HepG2 (cell line): ENCODE data around the gene ZNF221. TPM values are rescaled to one million over a fixed set of nuclear protein-coding genes. Genes with fewer than 3 reads are reported as not detected.

ENCODE experiments used
- CEBPB ChIP-seq: IDR thresholded peaks from 2 replicates; pipeline ENCODE4 v1.6.1; 2011; ENCODE audit warnings: low read depth, low read length, improper control_type of control experiment, borderline replicate concordance
- FOSL2 ChIP-seq: sonication (generic); formaldehyde crosslinking; IDR thresholded peaks from 2 replicates; pipeline ENCODE4 v1.4.0; 2020; ENCODE audit warnings: missing genetic modification reagents
- KMT2B ChIP-seq: IDR thresholded peaks from 2 replicates; pipeline ENCODE4 v1.6.1; 2016; ENCODE audit warnings: missing genetic modification reagents, missing compliant biosample characterization
- NFYC ChIP-seq: IDR thresholded peaks from 2 replicates; pipeline ENCODE4 v1.6.1; 2016; ENCODE audit warnings: missing genetic modification reagents, missing compliant biosample characterization
- POLR2AphosphoS2 ChIP-seq: IDR thresholded peaks from 2 replicates; pipeline ENCODE4 v1.6.1; 2011; ENCODE audit warnings: low read depth, low read length, improper control_type of control experiment
- SMAD1 ChIP-seq: sonication (generic); formaldehyde crosslinking; IDR thresholded peaks from 2 replicates; pipeline ENCODE4 v1.4.0; 2020; ENCODE audit warnings: missing genetic modification reagents, low read depth, mild to moderate bottlenecking, borderline replicate concordance
- SOX5 ChIP-seq: IDR thresholded peaks from 2 replicates; pipeline ENCODE4 v1.6.1; 2016; ENCODE audit warnings: borderline replicate concordance
- TSC22D2 ChIP-seq: sonication (generic); formaldehyde crosslinking; IDR thresholded peaks from 2 replicates; pipeline ENCODE4 v1.5.1; 2020; ENCODE audit warnings: missing genetic modification reagents, mild to moderate bottlenecking, borderline replicate concordance
- ZBTB46 ChIP-seq: sonication (generic); formaldehyde crosslinking; IDR thresholded peaks from 2 replicates; pipeline ENCODE4 v1.4.0; 2020; ENCODE audit warnings: mild to moderate bottlenecking, missing genetic modification reagents, borderline replicate concordance
- ZNF138 ChIP-seq: sonication (generic); formaldehyde crosslinking; IDR thresholded peaks from 2 replicates; pipeline ENCODE4 v1.5.0; 2020; ENCODE audit warnings: mild to moderate bottlenecking, low read depth, missing genetic modification reagents
- ZNF232 ChIP-seq: sonication (generic); formaldehyde crosslinking; IDR thresholded peaks from 2 replicates; pipeline ENCODE4 v1.4.0; 2020; ENCODE audit warnings: missing genetic modification reagents, borderline replicate concordance
- ZNF318 ChIP-seq: sonication (generic); formaldehyde crosslinking; IDR thresholded peaks from 2 replicates; pipeline ENCODE4 v1.4.0; 2020; ENCODE audit warnings: mild to moderate bottlenecking, missing genetic modification reagents
- ZNF335 ChIP-seq: sonication (generic); formaldehyde crosslinking; IDR thresholded peaks from 2 replicates; pipeline ENCODE4 v1.4.0; 2020; ENCODE audit warnings: missing genetic modification reagents
- ZNF430 ChIP-seq: sonication (generic); formaldehyde crosslinking; IDR thresholded peaks from 2 replicates; pipeline ENCODE4 v1.9.0; 2021; ENCODE audit warnings: mild to moderate bottlenecking, missing genetic modification reagents
- ZNF431 ChIP-seq: sonication (generic); formaldehyde crosslinking; IDR thresholded peaks from 2 replicates; pipeline ENCODE4 v1.9.0; 2022; ENCODE audit warnings: missing genetic modification reagents, low read depth, mild to moderate bottlenecking, borderline replicate concordance
- ZNF543 ChIP-seq: sonication (generic); formaldehyde crosslinking; IDR thresholded peaks from 2 replicates; pipeline ENCODE4 v1.4.0; 2020; ENCODE audit warnings: mild to moderate bottlenecking, missing genetic modification reagents
- ZNF547 ChIP-seq: sonication (generic); formaldehyde crosslinking; IDR thresholded peaks from 2 replicates; pipeline ENCODE4 v1.5.1; 2020; ENCODE audit warnings: mild to moderate bottlenecking, missing genetic modification reagents
- polyA plus RNA-seq, 8 experiments: library from polyadenylated mRNA; depleted of rRNA in 3 of 8; stranded (reverse) in 7 of 8; unstranded in 1 of 8; fragments of >200 nt; fragmentation: Illumina TruSeq in 4 of 8; extraction: Trizol in 4 of 8; gene quantifications; 2 replicates each; pipeline versions ENCODE4 v1.2.1 to v1.2.3, GENCODE V29; 2011 to 2016; ENCODE audit warnings: low read depth in 4 of 8, missing spikeins in 1 of 8, mixed read lengths in 1 of 8; ENCODE audit not compliant: insufficient read depth in 1 of 8
- total RNA-seq, 5 experiments: library from RNA; depleted of rRNA; stranded (reverse); fragments of >200 nt; fragmentation: Illumina TruSeq; extraction: Trizol; gene quantifications; 2 replicates each; pipeline ENCODE4 v1.2.3, GENCODE V29; 2016; ENCODE audit warnings: low read depth in 1 of 5
- TF ChIP-seq, protein P1 (sequence below): sonication (generic); formaldehyde crosslinking; conservative IDR thresholded peaks from 2 replicates; pipeline ENCODE4 v1.4.0; 2020; ENCODE audit warnings: missing genetic modification reagents

Gene ZNF221
- total and polyA plus RNA-seq, 2 of the 13 experiments (the other 11 are each of a cell fraction or from before 2014, with no cell fraction given) = 0.48 to 3.4 TPM

- no peak for TF ChIP-seq ZNF318 (CRISPR knock-in tag)
- peak; percentile 88; the same call in 1 of the 2 replicates for TF ChIP-seq ZNF335 (CRISPR knock-in tag)
- TF ChIP-seq ZNF431 = no peak
- TF ChIP-seq ZNF547 = 0 out of 2 replicates have a peak, but pooled peaks have one; percentile 51
- peak; percentile 81; the same call in 1 of the 2 replicates for TF ChIP-seq KMT2B
- no peak for TF ChIP-seq SOX5 (CRISPR knock-in tag)
- peak; percentile 10; the same call in 1 of the 2 replicates for TF ChIP-seq NFYC (CRISPR knock-in tag)
- TF ChIP-seq ZNF543 (CRISPR knock-in tag) = no peak
- 0 out of 2 replicates have a peak, but pooled peaks have one; percentile 34 for TF ChIP-seq SMAD1 (CRISPR knock-in tag)
- TF ChIP-seq CEBPB = peak; percentile 84
- TF ChIP-seq, protein P1, sequence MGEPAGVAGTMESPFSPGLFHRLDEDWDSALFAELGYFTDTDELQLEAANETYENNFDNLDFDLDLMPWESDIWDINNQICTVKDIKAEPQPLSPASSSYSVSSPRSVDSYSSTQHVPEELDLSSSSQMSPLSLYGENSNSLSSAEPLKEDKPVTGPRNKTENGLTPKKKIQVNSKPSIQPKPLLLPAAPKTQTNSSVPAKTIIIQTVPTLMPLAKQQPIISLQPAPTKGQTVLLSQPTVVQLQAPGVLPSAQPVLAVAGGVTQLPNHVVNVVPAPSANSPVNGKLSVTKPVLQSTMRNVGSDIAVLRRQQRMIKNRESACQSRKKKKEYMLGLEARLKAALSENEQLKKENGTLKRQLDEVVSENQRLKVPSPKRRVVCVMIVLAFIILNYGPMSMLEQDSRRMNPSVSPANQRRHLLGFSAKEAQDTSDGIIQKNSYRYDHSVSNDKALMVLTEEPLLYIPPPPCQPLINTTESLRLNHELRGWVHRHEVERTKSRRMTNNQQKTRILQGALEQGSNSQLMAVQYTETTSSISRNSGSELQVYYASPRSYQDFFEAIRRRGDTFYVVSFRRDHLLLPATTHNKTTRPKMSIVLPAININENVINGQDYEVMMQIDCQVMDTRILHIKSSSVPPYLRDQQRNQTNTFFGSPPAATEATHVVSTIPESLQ (CRISPR knock-in tag) = no peak
- TF ChIP-seq ZBTB46 = no peak
- TF ChIP-seq POLR2AphosphoS2 = no peak
- TF ChIP-seq ZNF430 (CRISPR knock-in tag) = no peak
- TF ChIP-seq ZNF232 = no peak
- TF ChIP-seq TSC22D2 (CRISPR knock-in tag) = no peak
- TF ChIP-seq ZNF138 = no peak
- peak; percentile 37; the same call in 1 of the 2 replicates for TF ChIP-seq FOSL2
These were observed at the start of gene ZNF221 (continued) for GRCh38 chr19:43950834-43951645.
